Ovary (tissue), 9 donors: ENCODE results near the gene GPT2. TPM values are rescaled to one million over a fixed set of nuclear protein-coding genes. Genes with fewer than 3 reads are reported as not detected.

Source experiments
- DNase-seq, 5 donors: peaks; one replicate each; pipeline ENCODE4 v3.0.0-alpha.2; 2019 to 2020
- H3K27ac ChIP-seq, 2 donors: fragments of 200-600 bp; one replicate each; pipeline versions ENCODE4 v1.5.1 to v1.8.0; 2019 to 2022
- H3K27me3 ChIP-seq: fragments of 200-600 bp; one replicate; pipeline ENCODE4 v1.8.0; 2022
- H3K36me3 ChIP-seq: fragments of 200-600 bp; sonication (generic); one replicate; pipeline ENCODE4 v1.5.1; 2019
- H3K4me1 ChIP-seq: one replicate; pipeline ENCODE4 v1.8.1; 2013; ENCODE audit warnings: mild to moderate bottlenecking, moderate library complexity; ENCODE audit not compliant: insufficient read depth
- H3K4me3 ChIP-seq: fragments of 200-600 bp; sonication (generic); one replicate; pipeline ENCODE4 v1.5.1; 2017
- H3K9me3 ChIP-seq, 2 donors: fragments of 200-600 bp in 1 of 2; sonication (generic) in 1 of 2; one replicate each; pipeline versions ENCODE4 v1.5.1 to v1.8.1; 2013 to 2019; ENCODE audit warnings: mild to moderate bottlenecking in 1 of 2, moderate library complexity in 1 of 2
- CTCF ChIP-seq, 3 donors: fragments of 450-650 bp in 2 of 3; fragments of 200-600 bp in 1 of 3; IDR thresholded peaks; one replicate each; pipeline versions ENCODE4 v1.5.1 to v1.8.0; 2016 to 2022; ENCODE audit warnings: antibody characterized with exemption in 3 of 3, mild to moderate bottlenecking in 1 of 3
- EP300 ChIP-seq: sonication (generic); formaldehyde crosslinking; IDR thresholded peaks from one replicate; pipeline ENCODE4 v1.6.1; 2017; ENCODE audit warnings: antibody characterized with exemption
- POLR2A ChIP-seq: fragments of 450-650 bp; IDR thresholded peaks from one replicate; pipeline ENCODE4 v1.6.1; 2017; ENCODE audit warnings: antibody characterized with exemption, mild to moderate bottlenecking, moderate library complexity
- WGBS, 3 donors: extraction: QIAGEN DNeasy Blood & Tissue Kit in 1 of 3; methylation state at CpG; one replicate each; pipeline versions ENCODE4 v1.1.5 to v1.1.7; 2013 to 2017; 5-methylcytosine and 5-hydroxymethylcytosine counted together
- intact Hi-C, 4 donors: fragments of 100-400 bp; cut with DNase I; formaldehyde crosslinking; loops; one replicate each; pipeline versions ENCODE4 v1.11.0 to v1.15.1; 2022 to 2023
- polyA plus RNA-seq, 2 donors: library from polyadenylated mRNA; stranded (reverse); fragments of 200-250 nt in 1 of 2; fragments of 350-450 nt in 1 of 2; fragmentation: Illumina TruSeq in 1 of 2; extraction: RNeasy Lipid Tissue Mini Kit (QIAGEN cat#74804) in 1 of 2; gene quantifications; one replicate each; pipeline ENCODE4 v1.2.3, GENCODE V29; 2013 to 2014
- total RNA-seq, 7 donors: library from RNA; depleted of rRNA in 2 of 7; stranded (reverse); fragments of >200 nt in 2 of 7; fragmentation: NEBNext Ultra II Directional in 3 of 7; extraction: Animal tissue kit (Norgen Biotek cat#: 25700) in 3 of 7; gene quantifications; one replicate each; pipeline versions ENCODE4 v1.1.0 to v1.2.4, GENCODE V29; 2016 to 2023
- donor health status: DM: no; HTN: no; CAD: no; lungs with moderate emphysema.
- donor health status: DM: no; HTN: no; CAD: no.
- donor health status: Bipolar disorder and iron deficiency.
- donor health status: DM: yes; HTN: yes; CAD: no.
- donor health status: DM: no; HTN: no; CAD: no.
- donor health status: DM: yes; HTN: yes; CAD: no.

The GPT2 gene
- total and polyA plus RNA-seq, 9 donors = 2.2 to 30.7 (median 4.9) TPM

GRCh38 chr16:46842192-46842895 lies 41.8 kb upstream of the GPT2 start:
- H3K27ac ChIP-seq = no peak overlapping the region
- TF ChIP-seq POLR2A (no peak), EP300 (no peak), CTCF (IDR thresholded peaks at IDR 0.05) (no peak)
- intact Hi-C loops = no loop called here
- WGBS, 3 donors = 94 to 97% (median 95%) methylated on average over 18 of the region's 18 CpGs
- no peak for DNase-seq
- no peak overlapping the region for H3K4me3 ChIP-seq
- H3K27me3 ChIP-seq = no peaks in the 10 kb centered on the region
- H3K4me1 ChIP-seq = no peaks in the 10 kb centered on the region
- H3K36me3 ChIP-seq = no peaks in the 10 kb centered on the region
- no peaks in the 10 kb centered on the region for H3K9me3 ChIP-seq

- no peak for DNase-seq
- Histone ChIP-seq H3K4me1 (no peaks in the 10 kb centered on the region), H3K36me3 (no peaks in the 10 kb centered on the region), H3K27me3 (no peaks in the 10 kb centered on the region), H3K9me3 (no peaks in the 10 kb centered on the region), H3K27ac (no peak overlapping the region), H3K4me3 (no peak overlapping the region)
- TF ChIP-seq EP300 = no peak
- no peak for TF ChIP-seq POLR2A
- TF ChIP-seq CTCF (IDR thresholded peaks at IDR 0.05) = no peak
- intact Hi-C loops = no loop called here
- 31 to 53% (median 43%) methylated on average over 68 to 74 of the region's 74 CpGs for whole genome bisulfite sequencing, 3 donors
Observed at GRCh38 chr16:46843898-46844642, 40.1 kb upstream of the GPT2 start.

- Histone ChIP-seq H3K36me3 (no peaks in the 10 kb centered on the region), H3K27ac (no peak overlapping the region), H3K4me3 (no peak overlapping the region), H3K4me1 (no peaks in the 10 kb centered on the region), H3K9me3 (no peaks in the 10 kb centered on the region), H3K27me3 (no peaks in the 10 kb centered on the region)
- intact Hi-C loops = no loop called here
- TF ChIP-seq EP300 (no peak), CTCF (IDR thresholded peaks at IDR 0.05) (no peak), POLR2A (no peak)
- DNase-seq = no peak
- WGBS, 3 donors = 15 to 57% (median 29%) methylated on average over 10 of the region's 10 CpGs
Observed at GRCh38 chr16:46844771-46845170, 39.4 kb upstream of the GPT2 start.

GRCh38 chr16:46845952-46846351 lies 38.2 kb upstream of the GPT2 start:
- no peaks in the 10 kb centered on the region for H3K36me3 ChIP-seq
- no peaks in the 10 kb centered on the region for H3K4me1 ChIP-seq
- DNase-seq = no peak
- H3K27me3 ChIP-seq = no peaks in the 10 kb centered on the region
- no peak overlapping the region for H3K27ac ChIP-seq
- TF ChIP-seq CTCF (IDR thresholded peaks at IDR 0.05) (no peak), EP300 (no peak), POLR2A (no peak)
- intact Hi-C loops = no loop called here
- H3K9me3 ChIP-seq = no peaks in the 10 kb centered on the region
- 93 to 94% (median 94%) methylated on average over 5 of the region's 5 CpGs for WGBS, 3 donors
- no peak overlapping the region for H3K4me3 ChIP-seq
